Stimulated activated CD8-positive, alpha-beta memory T cell treated with anti-CD3 and anti-CD28 coated beads, Interleukin-7, amount 100 ng/mL, for 1 hour (primary cell): ENCODE results near the gene GTPBP4.
"Not testable (repeated sequence)": the region's sequence is repeated elsewhere in the genome, so short reads cannot be mapped to it uniquely, and the experiment has no call there.

ENCODE experiments used
- DNase-seq, 2 donors: peaks; one replicate each; pipeline ENCODE4 v3.0.0-alpha.2; 2020; ENCODE audit warnings: low read depth in 2 of 2

Gene GTPBP4

DNA sequence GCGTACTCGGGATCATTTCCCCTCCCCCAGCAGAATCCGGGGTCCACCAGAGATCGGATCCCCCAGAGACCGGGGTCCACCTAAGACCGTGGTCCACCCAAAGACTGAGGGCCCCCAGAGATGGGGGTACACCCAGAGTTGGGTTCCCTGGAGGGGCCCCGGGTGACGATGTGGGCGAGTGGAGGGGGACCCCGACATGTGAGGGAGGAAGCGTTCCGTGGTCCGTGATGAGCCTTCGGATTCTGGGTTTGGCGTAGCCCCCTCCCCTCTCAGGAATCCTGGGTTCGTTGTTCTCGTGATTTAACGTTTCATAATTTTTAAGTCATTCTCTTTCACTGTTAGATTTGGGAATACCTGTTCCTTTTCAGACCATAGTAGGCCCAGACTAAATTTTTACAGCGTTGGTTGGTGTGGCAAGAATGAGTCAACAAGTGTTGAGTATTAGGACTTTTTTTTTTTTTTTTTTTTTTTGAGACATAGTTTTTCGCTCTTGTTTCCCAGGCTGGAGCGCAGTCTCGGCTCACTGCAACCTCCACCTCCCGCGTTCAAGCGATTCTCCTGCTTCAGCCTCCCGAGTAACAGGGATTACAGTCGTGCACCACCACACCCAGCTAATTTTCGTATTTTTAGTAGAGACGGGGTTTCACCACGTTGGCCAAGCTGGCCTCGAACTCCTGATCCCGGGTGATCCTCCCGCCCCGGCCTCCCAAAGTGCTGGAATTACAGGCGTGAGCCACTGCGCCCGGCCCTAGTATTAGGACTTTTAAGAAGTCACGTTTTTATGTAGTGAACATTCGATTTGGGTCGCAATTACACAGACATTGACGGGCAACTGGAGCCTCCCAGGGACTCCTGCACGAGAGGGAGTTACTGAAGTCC lies 672 bp downstream of the GTPBP4 start:
- DNase-seq, result no peak

DNA sequence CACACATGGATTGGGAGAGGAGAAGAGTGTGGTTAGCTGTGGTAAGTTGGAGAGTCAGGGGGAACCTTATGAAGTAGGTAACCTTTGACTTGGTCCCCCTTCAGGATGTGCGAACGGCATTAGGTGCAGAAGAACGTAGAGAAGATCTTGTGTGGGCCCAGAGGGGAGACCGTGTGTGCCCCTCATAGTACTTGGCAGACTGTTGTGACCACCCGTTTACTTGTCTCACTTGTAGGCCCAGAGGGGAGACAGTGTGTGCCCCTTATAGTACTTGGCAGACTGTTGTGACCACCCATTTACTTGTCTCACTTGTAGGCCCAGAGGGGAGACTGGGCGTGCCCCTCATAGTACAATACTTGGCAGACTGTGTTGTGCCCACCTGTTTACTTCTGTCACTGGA lies 2.6 kb downstream of the GTPBP4 start:
- no peak for DNase-seq

DNA sequence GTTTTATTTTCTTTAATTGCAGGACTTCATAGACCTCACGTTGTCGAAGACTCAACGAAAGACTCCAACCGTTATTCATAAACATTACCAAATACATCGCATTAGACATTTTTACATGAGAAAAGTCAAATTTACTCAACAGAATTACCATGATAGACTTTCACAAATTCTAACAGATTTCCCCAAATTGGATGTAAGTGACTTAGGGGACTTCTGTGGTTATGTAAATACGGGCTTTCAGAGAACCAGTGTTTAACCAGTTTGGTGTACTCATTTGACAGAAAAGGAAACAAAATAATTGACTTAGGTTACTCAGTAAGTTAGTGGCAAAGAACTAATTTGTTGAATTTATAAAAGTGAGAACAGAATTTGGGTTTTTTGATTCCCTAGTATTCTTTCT lies 4.2 kb downstream of the GTPBP4 start:
- no peak for DNase-seq

DNA sequence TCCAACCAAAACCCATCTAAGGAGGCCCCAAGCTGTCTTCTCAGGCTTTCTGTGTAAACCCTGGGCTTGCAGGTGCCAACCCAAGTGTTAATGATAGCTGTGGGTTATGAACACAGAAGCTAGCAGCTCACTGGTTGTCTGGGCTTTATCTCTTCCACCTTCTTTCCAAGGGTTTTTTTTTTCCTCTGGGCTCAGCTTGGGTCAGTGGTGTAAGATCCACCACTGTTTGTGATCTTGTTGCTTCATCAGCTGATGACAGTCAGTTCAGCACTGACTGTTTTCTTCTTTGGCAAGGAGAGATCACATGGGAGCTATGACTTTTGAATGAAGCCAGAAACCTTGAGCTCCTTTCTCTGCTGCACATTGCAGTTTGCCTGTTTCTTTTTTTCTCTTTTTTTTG lies 4.6 kb downstream of the GTPBP4 start:
- no peak for DNase-seq

DNA sequence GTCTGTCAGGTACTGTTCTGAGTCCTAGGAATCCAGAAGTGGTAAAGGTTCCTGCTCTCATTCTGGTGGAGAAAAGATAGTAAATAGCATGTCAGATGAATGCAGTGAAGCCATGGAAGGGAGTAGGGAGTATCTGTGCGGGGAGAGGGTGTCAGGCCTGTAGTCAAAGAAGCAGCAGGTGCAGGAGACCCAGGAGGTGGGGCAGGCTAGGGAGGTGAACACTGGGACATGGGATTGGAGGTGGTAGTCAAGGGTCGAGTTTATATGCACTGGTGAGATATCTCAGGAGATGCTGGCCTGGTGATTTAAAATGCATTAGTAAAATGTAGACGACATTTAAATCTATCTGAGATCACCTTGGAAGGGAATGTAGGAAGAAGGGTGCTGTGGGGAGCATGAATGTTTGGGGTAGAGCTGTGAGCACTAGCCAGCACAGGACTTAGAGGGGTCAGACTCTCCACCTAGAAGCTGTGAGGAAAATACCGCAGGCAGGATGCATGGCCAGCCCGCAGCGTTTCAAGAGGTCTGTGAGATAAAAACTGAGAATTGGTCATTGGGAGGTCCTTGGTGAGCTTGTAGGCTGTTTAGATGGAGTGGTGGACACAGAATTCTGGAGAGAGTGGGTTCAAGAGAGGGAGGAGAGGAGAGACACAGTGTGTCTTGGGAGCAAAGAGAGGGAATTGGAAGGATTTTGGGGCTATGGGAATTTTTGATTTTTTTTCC lies 6.8 kb downstream of the GTPBP4 start:
- no peak for DNase-seq

DNA sequence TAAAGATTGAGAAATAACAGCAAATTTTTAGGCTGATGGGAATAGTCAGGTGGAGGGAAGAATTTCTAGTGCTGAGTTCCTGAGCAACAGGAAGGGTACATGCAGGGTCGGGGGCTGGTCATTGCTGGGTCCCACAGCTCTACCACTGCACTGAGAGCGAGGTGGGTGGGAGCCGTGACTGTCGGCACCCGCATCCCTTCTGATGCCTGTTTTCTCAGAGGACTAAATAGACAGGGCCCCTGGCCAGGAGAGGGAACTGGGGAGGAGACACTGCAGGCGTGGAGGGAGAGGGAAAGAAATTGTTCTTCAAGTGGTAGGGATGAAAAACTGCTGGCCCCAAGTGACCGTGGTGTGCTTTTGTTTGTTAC lies 7.3 kb downstream of the GTPBP4 start:
- no peak for DNase-seq

DNA sequence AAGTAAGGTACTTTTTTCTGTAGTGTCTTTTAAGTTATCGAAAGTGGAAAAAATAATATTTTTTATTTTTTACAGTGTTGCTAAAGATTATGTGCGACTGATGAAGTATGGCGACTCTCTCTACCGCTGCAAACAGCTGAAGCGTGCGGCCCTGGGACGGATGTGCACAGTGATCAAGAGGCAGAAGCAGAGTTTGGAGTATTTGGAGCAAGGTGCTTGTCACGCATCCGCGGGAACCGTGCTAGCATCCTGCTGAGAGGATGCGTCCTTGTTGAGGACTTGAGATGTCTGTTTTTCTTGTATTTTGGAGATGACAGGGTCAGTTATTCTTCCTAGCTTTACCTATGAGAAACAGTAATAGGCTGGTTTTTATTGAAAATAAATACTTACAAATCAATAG lies 7.8 kb downstream of the GTPBP4 start:
- DNase-seq, result no peak

DNA sequence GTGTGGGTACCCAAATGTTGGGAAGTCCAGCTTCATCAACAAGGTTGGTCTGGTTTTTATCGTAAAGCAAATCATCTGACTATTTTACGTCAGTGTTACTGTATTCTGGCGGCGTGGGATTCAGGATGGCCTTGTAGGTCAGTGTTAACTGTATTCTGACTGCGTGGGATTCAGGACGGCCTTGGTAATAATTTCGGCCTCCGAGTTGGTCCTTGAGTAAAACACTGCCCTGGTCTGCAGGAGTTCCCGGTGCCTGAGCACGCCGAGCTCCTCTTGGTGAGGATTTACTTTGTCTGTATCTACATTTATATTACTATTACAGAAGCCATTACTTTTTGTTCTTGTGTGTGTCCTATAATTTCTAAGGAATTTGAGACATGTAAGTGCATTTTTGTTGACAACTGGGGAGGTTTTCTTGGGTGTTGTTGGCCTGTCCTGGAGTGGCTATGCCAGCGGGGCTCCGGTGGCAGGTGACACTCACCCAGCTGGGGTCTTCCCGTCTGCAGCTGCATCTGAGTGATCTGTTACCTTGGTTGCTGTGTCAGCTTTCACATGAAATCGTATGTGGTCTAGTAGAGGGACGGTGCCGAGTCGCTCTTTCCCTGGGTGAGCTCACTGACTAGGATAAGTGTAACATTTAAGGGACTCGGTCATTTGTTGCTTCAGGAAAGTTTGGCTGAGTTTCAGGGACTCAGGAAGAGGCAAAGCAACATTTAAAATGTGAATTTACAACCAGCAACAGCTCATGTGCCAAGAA lies 9.2 kb downstream of the GTPBP4 start:
- no peak for DNase-seq

DNA sequence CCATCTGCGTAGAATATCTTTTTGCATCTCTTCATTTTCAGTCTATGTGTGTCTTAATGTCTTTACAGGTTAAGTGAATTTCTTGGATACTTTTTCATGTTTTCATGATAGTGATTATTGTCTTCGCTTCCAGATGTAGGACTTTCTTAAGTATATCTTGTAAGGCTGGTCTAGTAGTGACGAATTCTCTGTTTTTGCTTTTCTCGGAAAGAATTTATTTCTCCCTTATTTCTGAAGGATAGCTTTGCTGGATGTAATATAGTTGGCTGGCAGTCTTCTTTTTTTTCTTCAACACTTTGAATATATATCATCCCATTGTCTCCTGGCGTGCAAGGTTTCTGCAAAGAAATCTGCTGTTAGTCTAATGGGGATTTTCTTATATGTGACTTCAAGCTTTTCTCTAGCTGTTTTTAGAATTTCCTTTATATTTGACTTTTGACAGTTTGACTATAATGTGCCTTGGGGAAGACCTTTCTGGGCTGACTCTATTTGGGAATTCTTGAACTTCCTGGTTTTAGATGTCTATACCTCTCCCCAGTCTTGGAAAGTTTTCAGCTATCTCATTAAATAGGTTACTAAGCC lies 14.3 kb downstream of the GTPBP4 start:
- DNase-seq, result no peak

DNA sequence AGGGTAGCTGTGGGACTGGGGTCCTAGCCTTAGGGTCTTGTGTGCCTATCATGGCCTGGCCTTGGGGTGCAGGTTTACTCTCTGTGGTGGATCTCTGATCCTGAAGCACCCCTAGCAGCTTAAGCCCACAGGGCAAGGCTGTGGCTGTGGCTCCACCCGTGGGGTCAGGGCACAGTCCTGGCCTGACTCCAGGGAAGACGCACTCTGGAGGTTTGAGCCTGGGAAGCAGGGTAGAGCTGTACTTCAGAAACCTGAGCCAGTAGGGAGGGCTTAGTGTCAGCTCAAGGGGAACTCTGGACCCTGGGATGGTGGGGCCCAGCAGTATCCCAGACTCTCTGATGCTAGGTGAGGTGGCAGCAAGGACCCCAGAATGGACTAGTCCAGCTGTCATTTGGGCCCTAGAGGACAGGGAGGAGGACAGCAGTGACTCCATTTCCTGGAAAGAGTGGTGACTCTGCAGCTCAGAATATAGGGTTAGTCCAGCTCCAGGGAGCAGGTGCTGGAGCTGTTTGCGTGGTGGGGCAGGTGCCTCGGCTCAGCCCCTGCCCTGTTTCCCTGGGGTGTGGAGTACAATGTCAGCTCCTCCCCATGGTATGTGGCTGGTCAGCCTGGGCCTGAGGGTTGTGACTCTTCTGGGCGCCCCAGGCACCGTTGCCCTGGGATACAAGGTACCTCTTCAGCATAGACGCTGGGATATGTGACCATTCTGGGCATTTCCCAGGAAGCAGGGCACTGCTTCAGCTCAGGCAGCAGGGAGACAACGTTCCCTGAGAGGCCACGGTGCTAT lies 15.8 kb downstream of the GTPBP4 start:
- DNase-seq, result no peak

DNA sequence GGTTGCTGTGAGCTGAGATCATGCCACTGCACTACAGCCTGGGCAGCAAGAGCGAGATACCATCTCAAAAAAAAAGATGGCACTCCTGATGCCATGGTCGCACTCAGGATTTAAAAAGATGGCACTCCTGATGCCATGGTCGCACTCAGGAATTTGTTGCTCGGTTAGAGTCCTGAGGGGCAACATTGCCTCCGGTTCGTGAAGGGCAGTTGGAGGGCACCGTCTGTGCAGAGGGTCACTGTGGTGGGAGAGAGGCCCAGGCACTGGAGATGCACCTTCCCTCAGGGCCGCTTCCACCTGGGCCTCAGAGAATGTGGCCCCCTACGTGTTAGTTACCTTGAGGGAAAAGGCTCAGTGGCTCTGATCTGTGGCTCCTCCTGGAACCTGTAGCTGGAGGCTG lies 18.3 kb downstream of the GTPBP4 start:
- no peak for DNase-seq

DNA sequence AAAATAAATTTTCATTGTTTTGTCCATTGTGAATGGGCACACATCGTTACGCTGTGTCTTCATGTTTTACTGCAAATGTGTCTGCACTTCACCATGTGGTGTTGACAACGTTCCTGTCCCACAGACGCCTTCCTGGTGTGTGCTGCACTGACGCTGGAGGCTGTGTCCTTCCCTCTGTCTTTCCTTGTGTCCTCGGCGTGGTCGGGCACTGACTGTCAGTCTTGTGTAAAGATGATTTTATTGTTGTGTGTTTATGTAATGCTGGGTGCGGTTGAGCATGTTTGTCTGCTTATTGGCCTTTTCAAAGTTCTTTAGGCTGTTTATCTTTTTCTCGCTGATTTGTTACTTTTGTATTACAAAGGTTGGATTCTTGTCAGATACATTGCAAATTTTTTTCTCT lies 19.3 kb downstream of the GTPBP4 start:
- DNase-seq, result no peak

DNA sequence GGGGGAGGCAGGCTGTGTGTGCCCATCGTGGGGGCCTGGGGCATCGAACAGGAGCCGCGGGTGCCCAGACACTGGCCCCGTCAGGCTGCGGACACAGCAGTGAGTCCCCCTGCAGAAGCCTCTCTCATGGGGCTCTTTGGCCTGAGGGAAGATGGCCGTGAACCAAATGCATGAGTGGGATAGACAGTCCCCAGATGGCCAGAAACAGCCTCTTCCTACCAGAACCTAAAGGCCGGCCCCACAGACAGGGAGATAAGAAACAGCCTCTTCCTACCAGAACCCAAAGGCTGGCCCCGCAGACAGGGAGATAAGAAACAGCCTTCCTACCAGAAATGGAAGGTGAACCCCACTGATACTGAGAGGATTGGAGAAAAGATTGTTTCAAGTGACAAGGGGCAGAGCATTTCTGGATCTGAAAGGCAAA lies 20.8 kb downstream of the GTPBP4 start:
- DNase-seq, result no peak

DNA sequence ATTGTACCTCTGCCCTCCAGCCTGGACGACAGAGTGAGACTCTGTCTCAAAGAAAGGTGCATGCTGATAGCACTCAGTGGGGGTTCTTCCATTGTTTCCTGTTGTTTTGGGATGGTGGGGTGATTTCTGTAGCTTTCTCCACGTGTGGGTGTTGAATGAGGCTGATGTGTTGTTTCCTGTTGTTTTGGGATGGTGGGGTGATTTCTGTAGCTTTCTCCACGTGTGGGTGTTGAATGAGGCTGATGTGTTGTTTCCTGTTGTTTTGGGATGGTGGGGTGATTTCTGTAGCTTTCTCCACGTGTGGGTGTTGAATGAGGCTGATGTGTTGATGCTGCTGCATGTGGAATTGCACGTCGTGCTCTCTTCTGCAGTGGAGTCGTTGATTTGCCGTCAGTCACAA lies 21.7 kb downstream of the GTPBP4 start:
- DNase-seq, result not testable (repeated sequence)

DNA sequence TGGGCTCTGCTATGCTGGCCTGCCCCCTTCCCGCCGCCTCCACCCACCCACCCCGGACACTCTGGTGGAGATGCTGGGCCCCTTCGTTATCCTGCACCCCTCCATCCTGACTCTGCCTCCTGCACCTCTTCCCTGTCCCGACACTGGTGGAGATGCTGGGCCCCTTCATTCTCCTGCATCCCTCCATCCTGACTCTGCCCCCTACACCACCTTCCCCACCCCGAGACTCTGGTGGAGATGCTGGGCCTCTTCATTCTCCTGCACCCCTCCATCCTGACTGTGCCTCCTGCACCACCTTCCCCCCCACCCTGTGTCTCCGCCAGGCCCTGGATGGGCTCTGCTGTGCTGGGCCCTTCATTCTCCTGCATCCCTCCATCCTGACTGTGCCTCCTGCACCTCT lies 22.5 kb downstream of the GTPBP4 start:
- DNase-seq, result no peak

DNA sequence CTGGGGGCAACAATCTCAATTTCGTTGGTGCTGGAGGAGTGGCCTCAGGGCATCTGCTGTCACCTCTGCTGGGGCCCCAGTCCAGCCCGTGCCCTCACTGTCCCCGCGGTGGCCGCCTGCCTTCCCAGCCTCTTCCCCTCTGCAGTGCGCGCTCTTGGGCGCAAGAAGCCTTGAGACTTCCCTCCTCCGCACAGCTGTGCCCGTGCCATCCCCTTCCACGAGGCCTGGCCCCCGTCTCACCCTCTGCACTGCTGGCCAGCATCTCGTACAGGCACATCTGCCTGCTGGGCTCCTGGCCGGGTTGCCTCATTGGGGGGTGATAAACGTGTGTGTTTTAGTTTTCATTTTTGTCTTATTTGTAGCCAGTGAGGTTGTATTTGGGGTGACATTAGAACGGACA lies 23.5 kb downstream of the GTPBP4 start:
- no peak for DNase-seq

DNA sequence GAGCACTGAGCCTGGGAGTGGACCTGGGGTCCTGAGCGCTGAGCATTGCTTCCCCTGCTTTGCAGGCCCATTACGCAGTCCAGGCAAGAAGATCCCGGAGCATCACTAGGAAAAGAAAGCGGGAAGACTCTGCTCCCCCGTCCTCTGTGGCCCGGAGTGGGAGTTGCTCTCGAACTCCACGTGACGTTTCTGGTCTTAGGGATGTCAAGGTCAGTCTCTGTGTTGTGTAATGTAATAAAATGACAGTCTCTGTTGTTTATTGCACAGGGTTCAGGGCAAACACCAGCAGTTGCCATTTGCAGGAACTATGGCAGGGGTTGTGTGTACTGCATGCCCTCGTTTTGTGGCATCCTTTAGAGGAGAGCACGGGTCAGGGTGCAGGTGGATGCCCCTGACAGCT lies 27.5 kb downstream of the GTPBP4 start:
- DNase-seq, result no peak

DNA sequence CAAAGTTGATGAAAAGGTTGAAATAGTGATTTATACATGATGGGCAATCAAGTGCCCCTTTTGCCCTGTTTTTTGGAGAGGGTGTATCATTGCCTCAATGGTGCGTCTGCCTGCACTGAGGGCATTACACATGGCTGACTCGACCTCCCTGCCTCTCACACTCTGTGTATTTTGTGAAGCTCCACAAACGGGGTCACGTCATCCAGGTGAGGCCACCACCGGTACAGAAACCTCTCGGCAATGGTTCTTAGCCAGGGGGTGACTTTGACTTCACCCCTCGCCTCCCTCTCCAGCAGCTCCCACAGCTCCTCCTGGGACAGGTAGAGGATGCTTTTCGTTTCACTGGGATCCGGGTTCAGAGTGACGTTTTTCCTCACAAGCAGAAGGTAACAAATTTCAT lies 31.1 kb downstream of the GTPBP4 start:
- no peak for DNase-seq

DNA sequence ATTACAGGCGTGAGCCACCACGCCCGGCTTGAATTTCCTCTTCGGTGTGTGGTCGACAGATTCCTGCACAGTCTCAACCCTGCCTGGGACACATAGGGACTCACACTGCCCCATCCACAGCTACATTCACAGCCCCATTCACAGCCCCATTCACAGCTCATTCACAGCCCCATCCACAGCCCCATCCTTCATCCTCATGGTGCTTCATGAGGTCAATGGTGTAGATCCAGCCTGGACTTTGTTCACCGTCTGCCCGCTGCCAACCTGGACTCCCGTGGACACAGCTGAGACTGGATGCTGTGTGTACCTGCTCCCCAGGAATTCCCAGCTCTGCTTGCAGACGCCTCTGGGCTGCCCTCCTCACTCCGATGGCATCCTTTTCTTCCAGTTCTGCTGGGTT lies 32.2 kb downstream of the GTPBP4 start:
- no peak for DNase-seq

DNA sequence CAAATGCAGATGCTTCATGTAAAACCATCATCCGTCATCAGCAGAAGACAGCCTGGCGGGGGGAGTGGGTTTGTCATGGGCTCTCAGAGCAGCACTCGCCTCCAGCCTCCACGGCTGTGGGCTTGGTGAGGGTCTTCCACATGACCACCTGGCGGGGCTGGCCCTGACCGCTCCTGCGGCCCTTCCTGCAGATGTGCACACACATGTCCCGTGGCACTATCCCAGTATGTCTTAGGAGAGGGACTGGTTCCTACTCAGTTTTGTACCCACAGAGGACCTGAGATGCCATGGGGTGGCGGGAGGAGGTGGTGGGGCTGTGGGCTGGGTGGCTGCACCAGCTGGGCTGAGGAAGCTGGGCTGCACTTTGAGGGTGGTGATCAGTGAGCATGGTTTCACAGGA lies 32.7 kb downstream of the GTPBP4 start:
- DNase-seq, result no peak

DNA sequence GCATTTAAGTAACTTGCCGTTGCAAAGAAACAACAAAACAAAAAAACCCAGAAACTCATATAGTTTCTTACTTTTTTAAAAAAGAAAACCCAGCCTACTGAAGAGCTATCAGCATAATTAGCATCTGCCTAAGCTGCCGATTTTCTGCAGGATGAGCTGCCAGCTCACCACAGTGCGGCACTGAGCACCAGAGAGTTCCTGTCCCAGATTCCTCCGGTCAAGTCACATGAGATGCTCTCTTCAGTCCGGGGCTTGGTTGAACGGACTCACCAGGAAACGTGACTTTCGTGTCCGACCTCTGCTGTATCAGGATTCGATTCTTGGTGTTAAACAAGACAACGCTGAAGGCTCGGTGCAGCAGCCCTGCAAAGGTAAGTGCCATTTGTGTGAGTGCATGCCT lies 34.2 kb downstream of the GTPBP4 start:
- no peak for DNase-seq

DNA sequence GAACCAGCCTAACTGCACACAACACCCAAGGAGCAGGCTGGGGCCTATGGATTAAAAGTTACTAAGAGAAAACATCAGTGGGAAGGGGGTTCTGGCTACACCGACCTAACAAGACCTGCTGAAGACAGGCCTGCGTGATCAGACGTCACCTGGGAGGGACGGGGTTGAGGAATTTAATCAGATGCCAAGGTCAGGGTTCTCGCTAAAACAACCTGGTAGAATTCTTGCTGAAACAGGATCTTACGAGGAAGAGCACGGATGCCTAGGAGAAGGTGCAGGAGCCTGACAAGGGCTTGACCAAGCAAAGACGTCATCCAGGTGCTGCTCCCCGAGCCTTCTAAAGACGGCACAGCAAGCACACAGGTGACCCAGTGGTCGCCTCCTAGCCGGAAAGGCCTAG lies 35.9 kb downstream of the GTPBP4 start:
- DNase-seq, result no peak
